Esophagus squamous epithelium (tissue), 4 donors: Measurements from ENCODE around the gene CCNT1.

Experiments
- POLR2A ChIP-seq, 4 donors: fragments of 450-650 bp; IDR thresholded peaks; one replicate each; pipeline ENCODE4 v1.6.1; 2017; ENCODE audit warnings: antibody characterized with exemption in 4 of 4, mild to moderate bottlenecking in 4 of 4, moderate library complexity in 3 of 4
- TF ChIP-seq, protein P1 (sequence below), 6 experiments: fragments of 450-650 bp in 4 of 6; fragments of 200-600 bp in 2 of 6; sonication (generic) in 2 of 6; IDR thresholded peaks; one replicate each; pipeline ENCODE4 v1.5.1; 2016 to 2019; ENCODE audit warnings: antibody characterized with exemption in 6 of 6, mild to moderate bottlenecking in 4 of 6, moderate library complexity in 4 of 6

DNA sequence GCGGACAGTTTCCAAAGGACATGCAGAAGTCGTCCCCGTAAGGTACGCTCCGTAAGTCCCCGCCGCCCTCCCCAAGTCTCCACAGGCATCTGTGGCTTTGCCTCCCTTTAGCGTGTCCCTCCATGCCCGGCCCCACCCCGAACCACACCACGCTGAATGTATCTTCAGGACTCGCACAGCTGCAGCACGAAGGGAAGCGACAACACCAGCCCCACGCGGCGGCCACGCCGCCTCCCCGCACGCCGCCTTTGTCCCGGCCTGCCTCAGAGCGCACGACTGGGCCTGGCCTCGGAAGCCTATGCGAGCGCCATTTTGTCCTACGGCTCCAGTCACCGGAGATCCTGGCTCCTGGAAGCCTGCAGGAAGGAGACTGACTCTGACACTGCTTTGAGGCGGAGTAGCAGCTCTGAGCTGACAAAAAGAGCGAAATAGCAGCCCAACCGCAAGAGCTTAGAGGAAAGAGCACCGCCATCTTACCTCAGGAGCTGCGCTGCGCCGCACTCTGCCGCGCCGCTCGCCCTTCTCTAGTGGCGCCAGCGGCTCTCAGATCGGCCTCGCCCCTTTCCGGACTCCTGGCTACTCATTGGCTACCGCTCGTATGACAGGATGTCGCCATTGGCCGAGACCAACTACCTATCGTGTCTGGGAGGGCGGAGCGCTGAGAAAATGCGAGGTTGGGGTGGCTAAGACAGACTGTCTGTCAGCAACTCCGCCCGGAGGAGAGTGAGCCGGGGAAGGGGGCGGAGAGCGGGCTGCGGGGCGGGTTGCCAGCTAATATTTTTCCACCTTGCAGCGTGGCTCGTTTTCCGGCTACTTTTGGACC, 34.6 kb downstream of the CCNT1 start, which contains the start of gene KANSL2:
- TF ChIP-seq, protein P1, sequence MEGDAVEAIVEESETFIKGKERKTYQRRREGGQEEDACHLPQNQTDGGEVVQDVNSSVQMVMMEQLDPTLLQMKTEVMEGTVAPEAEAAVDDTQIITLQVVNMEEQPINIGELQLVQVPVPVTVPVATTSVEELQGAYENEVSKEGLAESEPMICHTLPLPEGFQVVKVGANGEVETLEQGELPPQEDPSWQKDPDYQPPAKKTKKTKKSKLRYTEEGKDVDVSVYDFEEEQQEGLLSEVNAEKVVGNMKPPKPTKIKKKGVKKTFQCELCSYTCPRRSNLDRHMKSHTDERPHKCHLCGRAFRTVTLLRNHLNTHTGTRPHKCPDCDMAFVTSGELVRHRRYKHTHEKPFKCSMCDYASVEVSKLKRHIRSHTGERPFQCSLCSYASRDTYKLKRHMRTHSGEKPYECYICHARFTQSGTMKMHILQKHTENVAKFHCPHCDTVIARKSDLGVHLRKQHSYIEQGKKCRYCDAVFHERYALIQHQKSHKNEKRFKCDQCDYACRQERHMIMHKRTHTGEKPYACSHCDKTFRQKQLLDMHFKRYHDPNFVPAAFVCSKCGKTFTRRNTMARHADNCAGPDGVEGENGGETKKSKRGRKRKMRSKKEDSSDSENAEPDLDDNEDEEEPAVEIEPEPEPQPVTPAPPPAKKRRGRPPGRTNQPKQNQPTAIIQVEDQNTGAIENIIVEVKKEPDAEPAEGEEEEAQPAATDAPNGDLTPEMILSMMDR (IDR thresholded peaks at IDR 0.05) = peak in 2 of 6 experiments; percentile 7 to 12
- TF ChIP-seq POLR2A (IDR thresholded peaks at IDR 0.05) = peak in 3 of 4 donors; percentile 93 to 99 (median 99)
